T-helper 1 cell treated with Interleukin-12 subunit alpha and Interleukin-12 subunit beta and Interleukin-4 antibody, amounts not matched to agents 30 ng/mL and 1 ng/mL, for 36 hours (primary cell): ENCODE results near the gene CENPVL3. TPM values are rescaled to one million over a fixed set of nuclear protein-coding genes. Genes with fewer than 3 reads are reported as not detected.
"Not testable (repeated sequence)": the region's sequence is repeated elsewhere in the genome, so short reads cannot be mapped to it uniquely, and the experiment has no call there.

Experiments used
- intact Hi-C: fragments of 100-400 bp; cut with micrococcal nuclease; formaldehyde crosslinking; loops from one replicate; pipeline ENCODE4 v1.15.1; 2024
- total RNA-seq: library from RNA; stranded (reverse); gene quantifications from 2 replicates; pipeline ENCODE4 v1.2.3, GENCODE V29; 2022

CENPVL3 gene
- not detected in 2 replicates for total RNA-seq

GRCh38 chrX:51618241-51619155 is at the start of gene CENPVL3:
TSS of gene CENPVL3 (minus strand) at chrX:51618912. CDS start at chrX:51618873, 39 bp downstream.
- intact Hi-C loops, result not testable (repeated sequence)

- intact Hi-C loops, result no loop called here
Observed at GRCh38 chrX:51665981-51666380, 47.3 kb upstream of the CENPVL3 start.

GRCh38 chrX:51643377-51643776 is 24.7 kb upstream of the CENPVL3 start:
- intact Hi-C loops, result no loop called here

- intact Hi-C loops, result loop anchor here (1.0 kb wide), 2 partner anchors 162 to 620 kb away; no protein-coding TSS in a partner anchor
Observed at GRCh38 chrX:51641421-51642021, 22.8 kb upstream of the CENPVL3 start.

- intact Hi-C loops, result not testable (repeated sequence)
Observed at GRCh38 chrX:51636511-51636910, 17.8 kb upstream of the CENPVL3 start.

- intact Hi-C loops, result loop anchor here (1.0 to 5.0 kb wide), 2 partner anchors 122 to 647 kb away; no protein-coding TSS in a partner anchor
Observed at GRCh38 chrX:51614353-51615012, 4.2 kb downstream of the CENPVL3 start.

GRCh38 chrX:51608766-51609165 is 9.9 kb downstream of the CENPVL3 start:
- intact Hi-C loops, result no loop called here

GRCh38 chrX:51608126-51608525 is 10.6 kb downstream of the CENPVL3 start:
- intact Hi-C loops, result no loop called here

GRCh38 chrX:51606446-51606845 is 12.3 kb downstream of the CENPVL3 start:
- intact Hi-C loops, result no loop called here

- intact Hi-C loops, result no loop called here
Observed at GRCh38 chrX:51598899-51599298, 19.8 kb downstream of the CENPVL3 start.

GRCh38 chrX:51571874-51572273 is 46.8 kb downstream of the CENPVL3 start:
- intact Hi-C loops, result no loop called here

GRCh38 chrX:51569561-51569960 is 49.2 kb downstream of the CENPVL3 start:
- intact Hi-C loops, result no loop called here

GRCh38 chrX:51568586-51568985 is 50.1 kb downstream of the CENPVL3 start:
- intact Hi-C loops, result no loop called here

Other genes with a start within 250 kb of the CENPVL3 start
- 0.71 and 1.2 TPM in 2 replicates for gene NUDT11, start 122.3 kb downstream of the CENPVL3 start, total RNA-seq
- not detected in 2 replicates for gene CENPVL2, start 63.9 kb upstream of the CENPVL3 start, total RNA-seq
- not detected in 2 replicates for gene CENPVL1, start 91.6 kb upstream of the CENPVL3 start, total RNA-seq
- 14.6 and 14.9 TPM in 2 replicates for gene GSPT2, start 124.5 kb upstream of the CENPVL3 start, total RNA-seq